ENCODE measurements around the gene MLANA. TPM values are rescaled to one million over a fixed set of nuclear protein-coding genes. Genes with fewer than 3 reads are reported as not detected.

The MLANA gene
- total RNA-seq, 4 donors from 2014 or later, result 6.3 to 20.1 (median 12.3) TPM

- intact Hi-C loops (cut with DNase I; ENCODE audit: low total_unique reads), result no loop called here
- DNase-seq (ENCODE audit: low spot score in 2 of 2), result no peak
- 98 to 100% methylated on average over 1 of the region's 1 CpG for WGBS, 2 donors
- no peak for TF ChIP-seq CTCF (IDR thresholded peaks at IDR 0.05)
- TF ChIP-seq POLR2A (IDR thresholded peaks at IDR 0.05), result no peak
- no peak overlapping the region for H3K4me3 ChIP-seq (ENCODE audit: low read depth, poor library complexity, severe bottlenecking)
Observed at GRCh38 chr9:5957166-5957565, 66.5 kb downstream of the MLANA start.

- no peak overlapping the region for H3K4me3 ChIP-seq (ENCODE audit: low read depth, poor library complexity, severe bottlenecking)
- intact Hi-C loops (cut with DNase I; ENCODE audit: low total_unique reads), result no loop called here
- DNase-seq (ENCODE audit: low spot score in 2 of 2), result no peak
- 95 to 98% methylated on average over 6 of the region's 6 CpGs for WGBS, 2 donors
- TF ChIP-seq CTCF (IDR thresholded peaks at IDR 0.05) (no peak), POLR2A (IDR thresholded peaks at IDR 0.05) (no peak)
Observed at GRCh38 chr9:5958273-5958672, 67.6 kb downstream of the MLANA start.

Other genes with a start within 250 kb of the MLANA start
- gene ERMP1, start 57.8 kb upstream of the MLANA start, total RNA-seq, result 10 to 100 TPM; 16.4 to 24.6 (median 21.7) TPM
- gene RANBP6, start 124.7 kb downstream of the MLANA start, total RNA-seq, result 10 to 100 TPM; 16.0 to 19.8 (median 17.9) TPM

All from lower leg skin (tissue), 4 donors.